HG03066 (cell line): Measurements from ENCODE around the gene FMNL2.

Source experiments
- ATAC-seq: cut with Tn5 transposase; IDR thresholded peaks from one replicate; pipeline ENCODE4 v1.9.1; 2021; ENCODE audit warnings: low read depth; ENCODE audit not compliant: unreplicated experiment

The FMNL2 gene

DNA sequence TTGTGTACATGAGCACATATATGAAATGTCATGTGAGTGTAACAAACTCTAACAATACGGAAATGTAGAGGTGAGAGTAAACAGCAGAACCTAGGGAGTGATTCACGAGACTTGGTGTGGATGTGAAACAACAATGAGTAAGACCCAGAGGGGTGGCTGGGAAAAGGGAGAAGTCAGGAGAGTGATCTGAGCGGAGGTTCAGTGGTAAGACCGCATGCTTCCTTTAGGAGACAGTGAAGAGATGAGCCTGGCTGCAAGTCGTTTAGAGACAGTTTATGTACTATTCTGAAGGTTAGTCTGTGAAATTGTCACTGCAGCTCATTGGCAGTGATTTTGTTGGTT lies 231.7 kb downstream of the FMNL2 start:
- ATAC-seq, result peak; percentile 34

DNA sequence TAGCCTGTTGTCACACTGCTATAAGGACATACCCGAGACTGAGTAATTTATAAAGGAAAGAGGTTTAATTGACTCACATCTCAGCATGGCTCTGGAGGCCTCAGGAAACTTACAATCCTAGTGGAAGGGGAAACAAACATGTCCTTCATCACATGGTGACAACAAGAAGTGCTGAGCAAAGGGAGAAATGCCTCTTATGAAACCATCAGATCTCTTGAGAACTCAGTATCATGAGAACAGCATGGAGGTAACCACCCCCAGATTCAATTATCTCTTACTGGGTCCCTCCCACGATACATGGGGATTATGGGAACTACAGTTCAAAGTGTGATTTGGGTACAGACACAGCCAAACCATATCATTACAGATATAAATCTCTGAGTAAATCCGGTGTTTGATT lies 233.6 kb downstream of the FMNL2 start:
- no peak for ATAC-seq

DNA sequence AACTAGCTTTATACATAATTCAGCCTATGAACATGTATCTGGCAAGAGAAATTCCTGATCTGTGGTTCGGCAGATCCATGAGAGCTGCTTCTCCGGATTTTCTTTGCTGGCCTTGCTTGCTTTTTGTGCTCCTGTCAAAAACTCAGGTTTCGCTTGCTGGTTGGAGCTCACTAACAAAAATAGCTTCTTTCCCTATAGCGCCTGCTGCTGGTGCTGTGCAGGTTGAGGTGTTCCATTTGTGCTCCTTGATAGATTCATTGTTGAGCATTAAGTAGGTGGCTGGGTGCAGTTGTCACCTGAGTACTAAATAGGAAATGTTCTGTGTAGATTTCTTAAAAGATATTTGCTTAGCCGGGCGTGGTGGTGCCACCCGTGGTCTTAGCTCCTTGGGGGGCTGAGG lies 234.2 kb downstream of the FMNL2 start:
- ATAC-seq, result no peak

DNA sequence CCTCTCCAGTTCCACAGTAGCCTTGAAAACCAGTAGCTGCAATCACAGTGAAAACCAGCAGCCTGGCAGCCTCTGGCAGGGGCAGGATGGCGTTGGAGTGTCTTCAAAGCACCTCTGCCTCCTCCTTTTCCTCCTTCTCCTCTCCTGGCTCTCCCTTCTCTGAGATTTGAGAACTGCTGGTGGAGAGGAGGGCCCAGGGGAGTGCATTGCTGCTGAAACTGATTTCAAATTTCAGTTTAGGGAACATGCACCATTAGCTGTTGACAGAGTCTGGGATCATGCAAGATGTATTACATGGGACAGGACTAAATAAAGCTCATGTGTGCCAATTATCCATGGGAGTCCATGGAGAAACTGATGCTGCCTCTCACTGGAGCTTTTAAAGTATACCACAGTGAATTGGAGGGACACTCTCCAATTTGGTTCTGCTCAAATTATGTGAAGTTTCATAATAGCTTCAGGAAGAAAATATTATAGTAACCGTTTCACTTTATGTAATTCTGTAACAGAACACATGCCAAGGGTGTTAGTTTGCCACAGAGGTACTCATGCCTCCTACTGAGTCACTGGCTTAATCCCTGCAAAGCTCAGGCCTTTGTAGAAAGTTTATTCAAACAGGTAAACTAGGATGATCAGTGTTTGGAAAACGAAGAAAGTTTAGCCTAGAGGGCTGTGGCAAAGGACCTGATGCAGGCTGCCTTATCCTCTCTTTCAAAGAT lies 236.2 kb downstream of the FMNL2 start:
- ATAC-seq, result no peak

DNA sequence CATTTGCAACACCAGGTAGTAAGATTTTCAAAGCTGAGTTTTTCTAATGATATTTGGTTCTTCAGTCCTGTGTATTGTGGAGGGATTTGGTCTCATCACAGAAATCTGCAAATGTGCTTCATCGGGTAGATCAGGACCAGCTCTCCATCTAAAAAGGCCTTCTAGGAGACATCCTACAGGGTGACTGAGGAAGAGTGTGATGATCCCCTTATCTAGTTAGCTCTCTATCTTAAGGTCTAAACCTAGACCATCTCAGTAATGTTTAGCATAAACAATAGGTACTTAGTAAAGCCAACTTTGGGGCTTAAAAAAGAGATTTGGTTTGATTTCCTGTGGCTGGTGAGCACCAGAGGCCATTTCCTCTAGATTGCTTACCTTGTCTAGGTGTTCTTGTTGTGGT lies 237.1 kb downstream of the FMNL2 start:
- ATAC-seq, result no peak

DNA sequence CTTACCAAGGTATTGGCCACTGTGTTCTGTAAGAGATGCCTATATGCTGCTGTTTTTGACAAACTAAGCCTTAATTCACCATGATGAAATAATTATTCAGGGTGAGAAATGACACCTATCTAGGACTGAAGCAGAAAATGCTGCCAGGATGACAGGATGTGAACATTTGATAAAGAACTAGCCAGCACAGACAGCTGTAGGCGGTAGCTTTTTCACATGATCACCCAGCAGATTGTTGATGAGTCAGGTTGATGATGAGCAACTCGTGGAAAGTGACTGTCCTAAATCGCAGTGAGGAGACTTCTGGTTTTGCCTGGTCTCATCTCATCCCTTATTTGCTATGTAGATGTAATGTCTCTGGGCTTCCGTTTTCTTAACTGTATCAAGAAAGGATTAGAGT lies 238.2 kb downstream of the FMNL2 start:
- peak; percentile 88 for ATAC-seq

DNA sequence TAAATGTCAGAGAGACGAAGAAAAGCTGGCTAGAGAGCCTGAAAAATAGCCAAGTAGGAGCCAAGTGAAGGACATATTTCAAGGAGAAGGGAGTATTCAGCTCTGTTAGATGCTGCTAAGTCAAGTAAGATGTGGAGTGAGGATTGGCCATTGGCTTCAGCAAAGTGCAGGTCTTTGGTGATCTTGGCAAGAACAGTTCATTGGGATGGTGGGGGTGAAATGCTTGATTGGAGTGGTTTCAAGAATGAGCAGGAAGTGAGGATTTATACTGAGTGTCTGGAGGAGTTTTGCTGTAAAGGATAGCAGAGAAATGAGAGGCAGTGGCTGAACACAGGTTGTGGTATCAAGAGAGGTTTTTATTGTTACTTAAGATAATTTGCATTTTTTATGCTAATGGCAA lies 242.6 kb downstream of the FMNL2 start:
- no peak for ATAC-seq

DNA sequence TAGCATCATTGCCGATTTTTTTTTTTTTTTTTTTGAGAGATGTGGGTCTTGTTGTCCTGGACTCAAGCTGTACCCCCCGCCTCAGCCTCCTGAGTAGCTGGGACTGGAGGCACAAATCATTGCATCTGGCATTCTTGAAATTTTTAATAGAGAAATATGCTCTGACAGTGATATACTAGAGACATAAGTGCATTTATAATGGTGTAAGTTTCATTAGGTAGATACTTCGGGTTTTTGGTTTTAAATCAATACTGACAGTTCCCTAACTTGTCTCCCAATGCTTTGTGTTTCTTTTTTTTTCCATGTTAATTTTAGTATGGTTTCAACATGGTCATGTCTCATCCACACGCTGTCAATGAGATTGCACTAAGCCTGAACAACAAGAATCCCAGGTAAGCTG lies 243.6 kb downstream of the FMNL2 start:
- ATAC-seq, result no peak

DNA sequence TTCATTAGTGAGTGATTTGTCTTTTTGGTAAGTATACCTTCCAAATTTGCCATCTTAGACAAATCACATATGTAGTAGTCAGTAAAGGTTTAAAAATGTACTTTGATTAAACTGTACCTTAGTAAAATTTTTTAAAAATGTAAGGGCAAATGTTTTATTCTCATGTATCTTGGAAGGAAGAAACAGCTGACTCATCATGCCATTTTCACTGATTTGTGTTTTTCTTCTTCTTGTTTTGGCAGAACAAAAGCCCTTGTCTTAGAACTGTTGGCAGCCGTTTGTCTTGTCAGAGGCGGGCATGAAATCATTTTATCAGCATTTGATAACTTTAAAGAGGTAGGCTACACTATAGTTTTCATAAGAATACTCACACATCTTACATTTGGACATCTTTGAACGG lies 245.7 kb downstream of the FMNL2 start:
- no peak for ATAC-seq

DNA sequence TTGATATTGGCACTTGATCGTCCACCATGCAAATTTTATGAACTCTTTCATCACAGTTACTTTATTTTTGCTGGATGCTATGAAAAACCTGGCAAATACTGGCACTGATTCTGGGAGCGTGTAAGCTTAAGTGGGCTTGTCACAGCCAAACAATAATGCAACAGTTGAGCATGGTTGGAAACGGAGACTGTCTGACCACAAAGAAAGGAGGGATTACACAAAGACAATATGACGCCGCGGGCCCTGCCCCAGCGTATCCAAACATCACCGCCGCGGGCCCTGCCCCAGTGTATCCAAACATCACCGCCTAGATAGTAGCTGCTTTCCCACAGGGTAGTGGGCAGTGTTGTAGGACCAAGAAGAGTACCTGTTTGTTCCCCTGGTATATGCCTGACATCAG lies 246.4 kb downstream of the FMNL2 start:
- ATAC-seq, result no peak

DNA sequence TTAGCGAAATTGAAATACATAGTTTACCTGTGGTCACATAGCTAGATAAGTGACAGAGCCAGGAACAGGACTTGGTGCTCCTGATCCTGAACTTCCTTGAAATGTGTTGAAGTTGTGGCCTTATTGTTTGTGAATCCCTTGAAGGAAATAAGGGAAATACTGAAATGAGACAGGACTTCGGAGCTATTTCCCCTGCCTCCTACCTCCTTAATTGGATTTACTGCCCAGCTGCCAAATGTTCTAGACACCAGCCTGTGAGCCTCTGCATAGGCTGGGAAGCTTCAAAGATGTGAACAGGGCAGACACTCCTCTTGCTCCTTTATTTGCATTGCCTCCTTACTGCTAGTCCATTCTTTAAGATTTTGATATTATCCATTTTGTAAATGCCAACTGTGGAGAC lies 247.1 kb downstream of the FMNL2 start:
- ATAC-seq, result no peak

DNA sequence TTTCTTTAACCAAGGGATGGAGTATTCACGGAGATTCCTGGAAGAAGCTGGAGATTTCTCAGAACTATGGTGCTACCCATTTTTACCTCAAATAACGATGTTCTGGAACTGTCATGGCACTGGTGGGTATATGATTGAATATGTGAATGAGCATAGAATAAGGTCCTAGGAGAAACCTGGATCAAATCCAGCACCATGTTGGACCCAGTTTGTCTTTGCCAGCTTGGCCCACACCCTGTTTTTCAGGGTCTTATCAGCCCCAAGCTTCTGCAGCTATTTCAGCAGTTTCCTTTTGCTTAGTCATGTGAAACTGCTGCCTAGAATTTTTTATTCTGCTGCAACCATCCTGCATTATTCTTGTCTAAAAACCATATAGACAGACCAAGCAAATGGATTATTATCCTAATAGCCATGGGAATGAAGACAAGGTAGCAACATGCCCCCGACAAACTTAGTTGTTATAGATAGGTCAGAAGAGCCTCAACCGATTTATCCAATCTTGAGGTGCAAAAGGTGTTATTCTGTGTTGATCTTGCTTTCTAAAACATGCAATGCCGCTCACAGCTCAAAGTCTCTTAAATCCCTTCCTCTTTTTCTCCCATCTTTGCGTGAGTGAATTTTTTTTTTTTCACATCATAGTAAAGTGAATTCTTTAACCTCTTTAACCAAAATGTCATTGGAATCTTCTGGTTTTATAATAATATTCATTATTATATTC lies 248.7 kb downstream of the FMNL2 start:
- no peak for ATAC-seq

DNA sequence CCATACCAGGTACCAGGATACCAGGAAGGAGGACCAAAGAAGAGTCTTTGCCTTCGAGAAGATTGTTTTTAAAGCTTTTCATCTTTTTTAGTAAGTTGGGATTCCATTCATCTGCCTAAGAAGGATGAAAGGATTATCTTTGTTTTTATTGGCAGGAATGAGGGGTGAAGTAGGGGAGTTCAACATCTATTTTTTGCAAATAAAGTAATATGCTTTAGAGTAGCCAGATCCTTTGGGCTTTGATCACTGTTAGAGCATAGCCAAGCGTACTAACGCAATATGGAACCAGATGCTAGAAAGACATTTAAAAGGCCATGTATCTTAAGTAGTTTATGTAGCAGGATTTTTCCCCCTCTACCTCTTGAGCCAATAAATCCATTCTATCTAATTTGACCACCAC lies 249.3 kb downstream of the FMNL2 start:
- no peak for ATAC-seq

DNA sequence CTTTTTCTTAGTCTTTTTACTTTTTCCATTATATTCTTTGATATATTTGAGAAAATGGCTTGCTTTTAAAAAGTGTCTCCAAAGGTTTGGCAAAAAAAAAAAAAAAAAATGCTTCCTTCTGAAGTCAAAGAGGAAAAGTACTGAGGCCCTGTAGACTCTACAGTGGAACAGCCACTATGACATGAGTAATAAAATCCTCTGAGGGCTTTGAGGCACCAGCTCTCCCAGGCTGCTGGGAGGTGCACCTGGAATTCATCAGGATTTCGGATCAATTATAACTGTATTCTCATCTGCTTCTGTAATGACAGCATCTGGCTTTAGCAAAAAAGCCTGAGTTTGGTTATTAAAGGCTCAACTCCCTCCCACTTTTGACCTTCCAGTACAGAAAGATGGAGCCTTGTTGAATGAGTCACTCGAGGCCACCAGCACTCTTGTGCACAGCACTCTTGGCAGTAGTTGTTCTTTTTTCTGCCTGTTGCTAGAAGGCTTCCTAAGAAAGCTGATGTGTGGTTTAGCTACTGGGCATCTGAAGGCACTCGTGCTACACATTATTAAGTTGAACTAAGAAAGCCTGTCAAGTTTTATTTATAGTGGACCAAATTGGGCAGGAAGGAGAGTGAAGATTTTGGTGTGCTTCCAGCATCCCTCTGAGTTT lies 251.0 kb downstream of the FMNL2 start:
- ATAC-seq, result no peak

DNA sequence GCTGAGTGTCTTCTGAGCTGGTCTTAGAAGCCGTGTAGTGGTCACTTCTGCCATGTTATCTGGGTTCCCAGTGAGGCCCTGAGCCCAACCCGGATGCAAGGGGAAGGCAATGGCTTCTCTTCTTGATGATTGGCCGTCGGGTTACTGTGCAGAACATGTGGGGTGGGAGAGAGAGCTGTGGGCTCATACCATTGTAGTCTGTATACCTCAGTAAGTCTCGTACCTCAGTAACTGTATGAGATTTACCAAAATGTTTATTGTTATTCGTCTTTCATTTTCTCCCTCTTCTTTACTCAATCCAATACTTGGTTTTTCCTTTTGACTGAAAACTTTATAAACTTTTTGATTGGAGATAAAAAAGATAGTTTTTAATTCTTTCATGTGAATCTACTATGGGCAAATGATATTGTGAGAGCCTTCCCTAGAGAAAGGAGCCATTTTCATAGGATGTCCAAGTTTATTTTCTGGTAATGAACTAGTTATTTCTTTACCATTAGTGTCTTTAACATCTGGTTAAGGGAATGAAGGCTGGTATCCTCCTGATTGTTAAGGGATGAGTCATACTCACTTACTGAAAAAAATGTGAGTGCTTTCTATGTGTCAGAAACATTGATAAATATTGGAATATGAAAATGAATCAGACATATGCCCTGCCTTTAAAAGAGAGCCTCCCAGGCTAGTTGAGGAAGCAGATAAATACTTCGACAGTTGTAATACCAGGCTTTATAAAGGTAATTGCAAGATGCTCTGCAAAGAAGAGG lies 252.4 kb downstream of the FMNL2 start:
- ATAC-seq, result no peak

DNA sequence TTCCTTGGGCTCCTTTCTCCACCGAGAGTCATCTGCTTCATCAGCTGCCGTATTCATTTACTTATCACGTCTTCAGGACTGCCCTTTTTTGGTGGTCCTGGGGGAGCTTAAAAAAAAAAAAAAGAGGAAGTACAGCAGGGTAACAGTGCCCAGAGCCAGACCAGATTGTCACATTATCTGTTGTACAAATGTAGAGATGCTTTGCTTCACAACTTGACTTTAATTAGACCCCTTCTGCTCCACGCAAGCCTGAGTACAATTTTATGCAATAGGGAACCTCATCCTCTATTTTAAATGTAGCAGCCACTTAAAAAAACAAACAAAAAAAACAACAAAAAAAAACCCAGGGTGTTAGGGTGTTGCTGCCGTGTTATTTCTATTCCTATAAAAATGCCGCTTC lies 254.0 kb downstream of the FMNL2 start:
- ATAC-seq, result no peak

DNA sequence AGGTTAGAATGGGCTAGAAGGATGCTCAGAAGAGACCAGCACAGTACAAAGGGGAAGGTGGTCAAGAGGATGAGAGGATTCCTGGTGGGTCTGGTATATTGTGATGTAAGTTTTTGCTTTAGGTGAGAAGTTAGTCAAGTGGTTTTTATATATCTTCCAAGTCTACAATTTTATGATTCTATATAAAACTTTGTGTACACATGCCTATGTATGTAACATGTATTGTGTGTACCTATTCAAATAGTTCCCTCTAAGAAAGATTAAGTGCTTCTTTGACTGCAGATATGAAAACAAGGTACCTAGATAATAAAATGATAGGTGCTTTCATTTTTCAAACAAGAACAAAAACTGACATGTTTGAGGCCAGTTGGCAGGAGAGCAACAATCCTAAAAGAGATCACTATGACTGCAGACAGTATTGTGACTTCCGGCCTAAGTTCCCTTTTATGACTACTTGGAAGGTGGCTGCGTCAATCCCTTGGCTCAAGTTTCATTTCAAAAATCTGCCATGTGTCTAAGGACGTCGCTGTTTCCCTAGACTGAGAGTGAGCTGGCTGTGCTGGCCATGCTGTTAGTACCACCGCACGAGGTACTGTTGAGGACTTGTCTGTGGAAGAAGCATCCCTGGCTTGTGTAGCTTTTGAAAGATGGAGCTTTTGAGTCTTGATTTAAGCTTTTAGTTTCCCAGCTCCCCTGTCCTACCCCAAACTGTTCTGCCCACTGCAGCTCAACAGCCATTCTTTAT lies 259.2 kb downstream of the FMNL2 start:
- peak; percentile 83 for ATAC-seq

DNA sequence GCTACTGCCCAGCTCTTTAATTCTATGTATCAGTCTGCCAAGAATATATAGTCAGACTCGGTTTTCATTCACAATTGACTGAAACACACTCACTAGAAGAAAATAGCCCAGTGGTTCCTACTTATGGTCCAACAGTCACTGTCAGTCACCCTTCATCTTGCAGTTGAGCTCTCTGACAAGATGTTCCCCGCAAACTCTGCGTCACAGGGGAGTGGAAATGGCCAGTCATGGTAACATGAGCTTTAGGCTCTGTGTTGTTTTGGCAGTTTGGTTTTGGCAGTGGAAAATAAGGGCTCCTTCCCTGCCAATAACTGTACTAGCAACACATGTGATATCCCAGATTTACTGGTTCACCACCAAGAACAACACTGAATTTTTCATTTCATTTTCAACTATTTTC lies 259.8 kb downstream of the FMNL2 start:
- no peak for ATAC-seq

DNA sequence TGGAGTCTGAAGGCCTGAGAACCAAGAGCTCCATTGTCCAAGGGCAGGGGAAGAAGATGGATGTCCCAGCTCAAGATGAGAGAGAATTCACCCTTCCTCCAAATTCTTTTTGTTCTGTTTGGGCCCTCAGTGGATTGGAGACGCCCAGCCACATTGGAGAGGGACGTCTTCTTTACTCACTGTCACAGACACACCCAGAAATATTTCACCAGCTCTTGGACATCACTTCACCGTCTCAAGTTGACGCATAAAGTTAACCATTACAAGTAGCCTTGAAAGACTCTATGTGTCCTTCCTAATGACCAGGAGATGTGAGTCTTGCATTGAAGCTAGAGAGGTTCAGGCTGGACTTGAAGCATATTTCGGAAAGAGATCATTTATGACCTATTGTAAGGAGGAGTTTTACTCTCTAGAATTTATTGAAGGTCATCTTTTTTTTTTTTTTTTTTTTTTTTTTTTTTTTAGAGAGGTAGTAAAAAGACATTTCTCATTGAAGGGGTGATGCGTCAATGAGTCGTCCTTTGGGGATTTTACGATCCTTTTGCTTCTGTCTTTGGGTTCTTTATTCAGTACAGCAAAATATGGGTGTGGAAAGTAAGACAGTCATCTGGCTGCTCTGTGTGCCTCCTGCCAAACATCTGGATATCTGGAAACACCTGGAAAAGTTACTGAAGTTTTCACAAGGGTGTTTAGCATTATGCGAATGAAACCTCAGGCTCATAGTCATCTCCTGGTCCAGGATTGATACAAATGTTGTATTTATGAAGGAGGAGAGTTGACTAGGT lies 264.2 kb downstream of the FMNL2 start:
- ATAC-seq, result no peak
